Measurements from ENCODE around the gene TMEM88.
"Not testable (repeated sequence)": the region's sequence is repeated elsewhere in the genome, so short reads cannot be mapped to it uniquely, and the experiment has no call there.

Gene TMEM88

GRCh38 chr17:7862692-7863437, 8.0 kb downstream of the TMEM88 start:
- no peak for DNase-seq (ENCODE audit: low read depth, low spot score)
- TF ChIP-seq CTCF (IDR thresholded peaks at IDR 0.05; ENCODE audit: insufficient read depth, low read length, missing control alignments), result peak; percentile 59
- H3K4me3 ChIP-seq (ENCODE audit: low read depth, low read length), result no peak overlapping the region
- ChIA-PET CTCF (interaction anchor here (0.6 to 9.5 kb wide), 38 partner anchors 8 to 199 kb away, joined by 3 to 233 read pairs (median 4); partner anchors contain the start of genes CHD3, CNTROB, KDM6B and RNF227), POLR2A (no interaction called here)

GRCh38 chr17:7864384-7864783, 9.5 kb downstream of the TMEM88 start:
- DNase-seq (ENCODE audit: low read depth, low spot score); POLR2A ChIA-PET; H3K4me3 ChIP-seq (ENCODE audit: low read depth, low read length): not testable (repeated sequence)
- CTCF ChIA-PET, result interaction anchor here (0.5 to 9.5 kb wide), 17 partner anchors 12 to 194 kb away, joined by 3 to 233 read pairs (median 9); partner anchors contain the start of gene KDM6B

GRCh38 chr17:7864995-7865650, 10.3 kb downstream of the TMEM88 start:
- H3K4me3 ChIP-seq (ENCODE audit: low read depth, low read length), result no peak overlapping the region
- ChIA-PET POLR2A (no interaction called here), CTCF (interaction anchor here (0.9 to 9.5 kb wide), 9 partner anchors 20 to 193 kb away, joined by 3 to 233 read pairs (median 8); no protein-coding TSS in a partner anchor)
- DNase-seq (ENCODE audit: low read depth, low spot score), result no peak
- TF ChIP-seq CTCF (IDR thresholded peaks at IDR 0.05; ENCODE audit: insufficient read depth, low read length, missing control alignments), result no peak

- no peak for DNase-seq (ENCODE audit: low read depth, low spot score)
- POLR2A ChIA-PET, result no interaction called here
- CTCF ChIA-PET, result interaction anchor here (1.0 to 9.5 kb wide), 5 partner anchors 9 to 190 kb away, joined by 3 to 233 read pairs (median 4); no protein-coding TSS in a partner anchor
- no peak for TF ChIP-seq CTCF (IDR thresholded peaks at IDR 0.05; ENCODE audit: insufficient read depth, low read length, missing control alignments)
- no peak overlapping the region for H3K4me3 ChIP-seq (ENCODE audit: low read depth, low read length)
Observed at GRCh38 chr17:7867881-7868329, 13.0 kb downstream of the TMEM88 start.

GRCh38 chr17:7873051-7873450, 18.2 kb downstream of the TMEM88 start:
- POLR2A ChIA-PET, result no interaction called here

GRCh38 chr17:7875804-7876370, 21.0 kb downstream of the TMEM88 start:
- POLR2A ChIA-PET, result no interaction called here
- CTCF ChIA-PET, result interaction anchor here (1.0 to 2.3 kb wide), 6 partner anchors 12 to 114 kb away, joined by 3 to 10 read pairs (median 4); no protein-coding TSS in a partner anchor
- no peak overlapping the region for H3K4me3 ChIP-seq (ENCODE audit: low read depth, low read length)

More at GRCh38 chr17:7873051-7873450, 18.2 kb downstream of the TMEM88 start:
- no peak for TF ChIP-seq CTCF (IDR thresholded peaks at IDR 0.05; ENCODE audit: insufficient read depth, low read length, missing control alignments)
- no peak for DNase-seq (ENCODE audit: low read depth, low spot score)
- H3K4me3 ChIP-seq (ENCODE audit: low read depth, low read length), result no peak overlapping the region
- CTCF ChIA-PET, result interaction anchor here (1.1 to 2.0 kb wide), 3 partner anchors 10 to 168 kb away, joined by 3 to 10 read pairs (median 4); no protein-coding TSS in a partner anchor

More at GRCh38 chr17:7875804-7876370, 21.0 kb downstream of the TMEM88 start:
- DNase-seq (ENCODE audit: low read depth, low spot score), result no peak
- TF ChIP-seq CTCF (IDR thresholded peaks at IDR 0.05; ENCODE audit: insufficient read depth, low read length, missing control alignments), result no peak
